ENCODE results near the gene ZMPSTE24.

Gene ZMPSTE24

DNA sequence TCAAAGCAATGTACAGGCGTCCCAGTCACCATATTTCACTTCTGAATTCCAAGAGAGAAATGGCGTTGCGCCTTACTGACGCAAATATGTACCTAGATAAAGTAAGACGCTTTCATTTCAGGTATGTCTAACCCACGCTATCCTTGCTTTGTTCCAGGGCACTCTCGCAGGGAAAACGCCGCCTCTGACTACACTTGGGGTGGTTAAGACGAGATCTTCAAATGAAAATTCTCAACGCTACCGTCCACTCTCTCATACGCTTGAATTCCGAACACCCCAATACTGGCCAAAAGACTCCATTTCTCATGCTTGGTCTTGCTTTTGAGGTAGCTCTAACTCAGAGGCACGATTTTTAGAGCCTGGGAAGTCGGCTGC, 736 bp upstream of the ZMPSTE24 start:
- DNase-seq (ENCODE audit: extremely low read depth in 1 of 2, low read depth in 1 of 2), result no peak

DNA sequence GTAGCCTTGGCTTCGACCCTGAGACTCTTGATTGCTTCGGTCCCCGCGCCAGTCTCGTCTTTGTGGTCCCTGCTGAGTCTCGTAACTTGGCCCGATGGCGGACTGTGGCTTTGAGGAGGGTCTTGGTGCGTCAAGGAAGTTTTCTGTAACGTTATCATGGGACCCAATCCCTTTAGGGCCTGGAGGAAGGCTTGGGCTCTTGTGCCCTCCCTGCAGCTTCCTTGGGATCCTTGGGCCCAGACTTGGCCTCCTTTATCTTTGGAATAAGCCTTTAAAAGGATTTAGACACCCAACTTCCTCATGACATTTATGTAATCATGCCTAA, 371 bp downstream of the ZMPSTE24 start:
- DNase-seq (ENCODE audit: extremely low read depth in 1 of 2, low read depth in 1 of 2), result no peak

DNA sequence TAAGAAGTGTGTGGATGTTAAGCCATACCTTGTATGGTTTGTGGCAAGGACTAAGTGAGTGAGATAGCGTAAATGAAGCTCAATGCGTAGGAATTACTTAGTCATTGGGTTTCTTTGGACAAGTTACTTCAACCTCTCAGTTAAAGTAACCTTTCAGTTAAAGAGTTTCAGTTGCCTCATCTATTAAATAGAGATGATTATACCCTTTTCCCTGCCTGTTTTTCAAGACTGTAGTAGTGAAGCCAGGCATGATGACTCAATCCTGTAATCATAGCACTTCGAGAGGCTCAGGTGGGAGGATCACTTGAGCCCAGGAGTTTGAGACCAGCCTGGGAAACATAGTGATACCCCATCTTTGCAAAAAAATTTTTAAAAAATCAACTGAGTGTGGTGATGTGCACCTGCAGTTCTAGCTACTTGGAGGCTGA, 6.3 kb downstream of the ZMPSTE24 start:
- no peak for DNase-seq (ENCODE audit: extremely low read depth in 1 of 2, low read depth in 1 of 2)

DNA sequence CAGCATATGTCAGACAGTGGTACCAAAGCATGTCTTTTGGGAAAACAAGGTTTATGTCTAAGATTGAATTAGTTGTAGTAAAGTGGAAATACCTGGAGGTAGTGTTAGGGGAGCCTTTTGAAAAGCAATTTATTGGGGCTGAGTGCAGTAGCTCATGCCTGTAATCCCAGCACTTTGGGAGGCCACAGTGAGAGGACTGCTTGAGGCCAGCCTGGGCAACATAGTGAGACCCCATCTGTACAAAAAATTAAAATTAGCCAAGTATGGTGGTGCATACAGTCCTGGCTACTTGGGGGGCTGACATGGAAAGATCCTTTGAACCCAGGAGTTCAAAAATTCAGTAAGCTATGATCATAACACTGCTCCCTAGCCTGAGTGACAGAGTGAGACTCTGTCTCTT, 7.3 kb downstream of the ZMPSTE24 start:
- no peak for DNase-seq (ENCODE audit: extremely low read depth in 1 of 2, low read depth in 1 of 2)

DNA sequence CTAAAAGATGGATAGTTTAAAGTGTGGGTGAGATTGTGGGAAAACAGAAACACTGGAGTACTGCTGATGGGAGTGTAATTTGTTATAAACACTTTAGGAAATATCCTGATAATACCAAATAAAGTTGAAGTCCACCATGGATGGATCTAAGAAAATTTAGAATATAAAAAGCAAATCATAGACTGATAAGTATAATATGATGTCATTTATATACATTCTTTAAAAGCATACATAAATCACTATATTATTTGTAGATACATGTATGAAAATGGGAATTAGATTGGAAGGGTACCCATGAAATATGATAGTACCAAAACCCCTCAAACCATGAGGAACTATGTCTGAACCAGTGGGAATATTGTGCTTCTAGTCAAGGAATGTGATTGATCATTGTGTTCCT, 7.9 kb downstream of the ZMPSTE24 start:
- DNase-seq (ENCODE audit: extremely low read depth in 1 of 2, low read depth in 1 of 2), result no peak

DNA sequence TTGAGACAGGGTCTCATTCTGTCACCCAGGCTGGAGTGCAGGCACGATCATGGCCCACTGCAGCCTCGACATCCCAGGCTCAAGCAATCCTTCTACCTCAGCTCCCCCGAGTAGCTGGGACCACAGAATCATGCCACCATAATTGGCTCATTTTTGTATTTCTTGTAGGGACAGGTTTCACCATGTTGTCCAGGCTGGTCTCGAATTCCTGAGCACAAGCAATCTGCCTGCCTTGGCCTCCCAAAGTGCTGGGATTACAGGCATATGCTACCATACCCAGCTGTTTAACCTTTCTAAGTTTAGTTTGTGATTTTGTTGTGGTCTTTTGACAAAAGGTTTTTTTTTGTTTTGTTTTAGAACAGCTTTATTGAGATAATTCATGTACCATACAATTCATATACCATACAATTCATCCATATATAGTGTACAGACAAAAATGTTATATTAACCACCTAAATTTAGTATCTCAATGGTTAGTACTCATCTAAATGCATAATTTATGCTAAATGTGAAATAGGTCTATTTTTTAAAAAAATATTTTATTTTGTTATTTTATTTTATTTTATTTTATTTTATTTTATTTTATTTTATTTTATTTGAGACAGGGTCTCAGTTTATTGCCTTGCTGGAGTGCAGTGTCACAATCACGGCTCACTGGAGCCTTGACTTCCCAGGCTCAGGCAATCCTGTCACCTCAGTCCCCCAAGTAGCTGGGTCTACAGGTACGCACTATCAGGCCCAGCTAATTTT, 8.9 kb downstream of the ZMPSTE24 start:
- DNase-seq (ENCODE audit: extremely low read depth in 1 of 2, low read depth in 1 of 2), result no peak

DNA sequence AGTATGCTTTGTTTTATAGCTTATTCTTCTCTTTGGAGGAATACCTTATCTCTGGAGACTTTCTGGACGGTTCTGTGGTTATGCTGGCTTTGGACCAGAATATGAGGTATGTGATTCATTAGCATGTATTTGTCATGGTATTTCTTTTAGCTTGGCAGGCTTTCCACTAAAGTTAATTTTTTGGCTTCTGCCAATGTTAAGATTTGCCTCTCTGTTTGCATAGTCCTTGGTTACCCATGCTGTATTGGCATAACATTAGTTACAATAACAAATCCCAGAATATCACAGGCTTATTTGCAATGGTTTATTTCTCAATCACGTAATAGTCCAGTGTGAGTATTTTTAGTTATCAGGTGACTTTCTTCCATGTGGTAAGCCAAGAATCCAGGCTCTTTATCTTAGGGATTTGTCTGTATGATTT, 9.7 kb downstream of the ZMPSTE24 start:
- no peak for DNase-seq (ENCODE audit: extremely low read depth in 1 of 2, low read depth in 1 of 2)

DNA sequence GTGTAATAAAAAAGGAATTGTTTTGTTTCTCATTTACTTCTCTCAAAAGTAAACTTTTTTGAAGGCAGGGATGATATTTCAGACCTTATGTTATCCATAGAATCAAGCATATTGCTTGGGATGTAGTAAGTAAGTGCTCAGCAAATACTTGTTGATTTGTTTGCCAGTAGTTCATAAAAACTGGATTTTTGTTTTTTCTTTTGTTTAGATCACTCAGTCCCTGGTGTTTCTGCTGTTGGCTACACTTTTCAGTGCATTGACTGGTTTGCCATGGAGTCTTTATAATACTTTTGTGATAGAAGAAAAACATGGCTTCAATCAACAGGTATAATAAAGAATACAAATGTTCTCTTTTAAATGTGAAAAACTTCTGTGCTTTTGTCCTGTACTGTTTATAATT, 10.2 kb downstream of the ZMPSTE24 start:
- no peak for DNase-seq (ENCODE audit: extremely low read depth in 1 of 2, low read depth in 1 of 2)

DNA sequence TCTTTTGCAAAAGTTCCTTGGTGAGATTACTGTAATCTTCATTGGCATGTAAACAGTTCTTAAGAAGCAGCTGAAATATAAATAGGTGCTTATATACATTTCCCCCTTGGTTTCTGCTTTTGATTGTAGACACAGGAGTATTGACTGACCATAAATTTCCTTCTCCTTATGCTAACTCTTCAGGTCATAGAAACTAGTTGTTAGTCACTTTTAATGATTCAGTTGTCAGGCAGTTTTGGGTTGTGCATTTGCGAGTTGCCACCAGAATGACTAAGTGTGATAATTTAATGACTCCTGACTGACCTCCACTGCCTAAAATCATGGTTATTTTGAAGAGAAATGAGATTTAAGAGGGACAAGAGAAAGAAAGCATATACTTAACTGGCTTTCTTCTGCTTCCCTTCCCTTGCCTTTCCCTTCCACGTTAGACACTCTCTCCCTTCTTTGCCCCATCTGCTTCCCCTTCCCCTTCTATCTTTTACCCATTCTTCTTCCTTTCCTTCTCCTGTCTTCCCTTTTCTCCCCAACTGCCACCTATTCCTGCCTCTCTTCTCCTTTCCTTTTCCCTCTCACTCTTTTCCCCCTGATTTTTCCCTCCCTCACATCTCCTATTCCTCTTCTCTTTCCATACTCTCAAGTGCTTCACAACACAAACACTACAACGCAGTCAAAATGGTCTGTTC, 12.3 kb downstream of the ZMPSTE24 start:
- DNase-seq (ENCODE audit: extremely low read depth in 1 of 2, low read depth in 1 of 2), result no peak

DNA sequence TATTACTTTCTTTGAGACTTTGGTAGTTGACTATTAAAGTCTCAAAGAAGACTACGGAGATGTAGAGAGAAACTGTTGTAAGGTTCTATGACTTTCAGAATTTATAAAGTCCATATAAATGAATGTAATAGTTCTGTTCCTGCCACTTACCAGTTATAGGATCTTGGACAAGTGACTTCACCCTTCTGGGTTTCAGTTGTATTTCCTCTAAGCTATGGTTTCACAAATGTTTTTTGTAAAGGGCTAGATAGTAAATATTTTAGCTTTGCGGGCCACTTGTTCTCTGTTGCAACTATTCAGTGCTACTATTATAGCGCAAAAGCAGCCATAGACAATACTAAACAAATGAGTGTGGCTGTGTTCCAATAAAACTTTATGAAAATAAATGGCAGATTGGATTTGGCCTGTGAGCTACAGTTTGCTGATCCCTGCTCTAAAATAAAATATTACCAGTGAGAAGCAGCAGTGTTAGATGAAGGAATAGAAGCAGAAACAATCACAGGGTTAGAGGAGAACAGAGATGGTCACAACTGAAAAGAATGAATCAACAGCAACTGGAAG, 14.7 kb downstream of the ZMPSTE24 start:
- no peak for DNase-seq (ENCODE audit: extremely low read depth in 1 of 2, low read depth in 1 of 2)

DNA sequence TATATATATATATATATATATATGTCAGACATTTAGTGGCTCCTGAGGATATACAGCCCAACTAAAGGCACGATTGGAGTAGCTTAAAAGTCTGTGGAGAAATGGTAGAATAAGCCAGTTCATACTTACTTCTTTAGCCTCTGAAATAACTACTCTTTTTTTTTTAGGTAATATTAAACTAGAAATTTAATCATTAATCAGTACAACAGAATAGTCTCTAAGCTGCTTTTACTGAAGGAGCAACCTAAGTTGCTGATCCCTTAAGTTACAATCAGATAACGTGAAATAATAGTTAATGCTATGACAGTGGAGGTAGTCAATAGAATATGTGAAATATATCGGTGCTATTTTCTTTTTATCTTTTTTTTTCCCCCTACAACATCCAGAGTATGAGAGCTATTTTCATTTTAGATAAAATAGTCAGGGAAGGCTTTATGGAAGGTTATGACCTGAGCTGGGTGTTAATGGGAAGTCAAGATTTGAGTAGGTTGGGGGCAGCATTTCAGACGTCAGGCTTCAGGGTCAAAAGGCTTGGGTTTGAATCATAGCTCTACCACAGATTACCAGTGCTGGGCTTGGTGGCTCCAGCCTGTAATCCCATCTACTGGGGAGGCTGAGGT, 15.6 kb downstream of the ZMPSTE24 start:
- no peak for DNase-seq (ENCODE audit: extremely low read depth in 1 of 2, low read depth in 1 of 2)

DNA sequence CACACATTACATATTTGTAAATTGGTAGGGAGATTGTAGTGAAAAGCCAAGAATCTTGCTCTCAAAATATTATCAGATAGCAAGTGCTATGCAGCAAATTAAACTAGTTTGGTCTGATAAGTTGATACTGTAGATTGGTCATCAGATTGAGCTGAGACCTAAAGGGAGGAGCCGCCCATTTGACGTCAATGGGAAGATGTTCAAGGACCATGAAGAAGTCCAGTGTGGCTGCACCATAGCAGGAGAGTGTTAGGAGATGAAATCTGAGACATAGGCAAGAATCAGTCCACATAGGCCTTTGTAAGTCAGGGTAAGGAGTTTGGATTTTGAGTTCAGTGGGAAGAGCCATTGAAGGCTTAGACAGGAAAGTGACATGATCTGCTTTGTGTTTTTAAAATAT, 16.3 kb downstream of the ZMPSTE24 start:
- no peak for DNase-seq (ENCODE audit: extremely low read depth in 1 of 2, low read depth in 1 of 2)

DNA sequence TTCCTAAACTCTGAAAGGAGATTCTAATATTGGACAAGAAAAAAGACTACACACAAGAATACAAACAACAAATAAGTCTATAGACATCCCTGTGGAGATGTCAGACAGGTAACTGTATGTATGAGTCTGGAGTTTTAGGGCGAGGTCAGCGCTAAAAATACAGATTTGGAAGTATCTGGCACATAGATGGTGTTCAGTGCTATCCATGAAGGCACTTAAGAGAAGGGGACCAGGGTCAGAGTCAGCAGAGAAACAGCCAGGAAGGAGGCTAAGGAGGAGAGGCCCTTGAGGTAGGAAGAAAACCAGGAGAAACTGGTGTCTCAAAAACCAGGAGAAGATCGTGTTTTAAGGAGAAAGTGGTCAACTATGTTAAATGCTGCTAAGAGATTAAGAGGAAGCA, 18.1 kb downstream of the ZMPSTE24 start:
- DNase-seq (ENCODE audit: extremely low read depth in 1 of 2, low read depth in 1 of 2), result no peak

DNA sequence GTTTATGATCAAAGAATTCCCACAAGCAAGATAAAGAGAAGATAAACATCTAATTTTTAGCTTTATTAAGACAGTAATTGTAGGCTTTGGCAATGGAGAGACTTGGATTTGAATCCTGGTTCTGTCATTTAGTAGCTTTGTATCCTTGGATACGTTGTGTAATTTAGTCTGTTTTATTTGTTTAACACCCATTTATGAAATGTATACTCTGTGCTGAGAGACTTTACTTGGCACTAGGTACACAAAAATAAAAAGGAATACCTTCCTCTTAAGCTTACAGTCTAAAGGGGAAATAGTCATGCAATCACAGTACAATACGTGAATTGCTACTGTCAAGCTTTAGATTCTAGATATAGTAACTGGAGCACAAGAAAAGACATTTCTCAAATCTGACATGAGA, 23.8 kb downstream of the ZMPSTE24 start:
- DNase-seq (ENCODE audit: extremely low read depth in 1 of 2, low read depth in 1 of 2), result no peak

DNA sequence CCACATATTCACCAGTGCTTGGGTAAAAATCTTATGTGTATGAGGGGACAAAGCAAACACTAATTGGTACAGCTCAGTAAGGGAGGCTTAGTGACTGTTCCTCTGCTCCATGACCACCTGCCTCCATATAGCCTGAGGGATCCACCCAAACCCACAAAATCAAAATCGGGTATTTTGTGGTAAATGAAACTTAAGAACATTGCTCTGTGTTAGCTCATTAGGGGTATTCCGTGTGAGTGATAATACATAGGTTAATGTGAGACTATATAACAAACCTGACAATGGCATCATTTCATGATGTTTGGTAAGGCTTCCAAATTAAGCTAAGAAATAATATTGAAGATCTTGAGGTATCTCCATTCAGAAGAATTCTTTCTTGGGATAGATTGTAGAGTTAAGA, 33.3 kb downstream of the ZMPSTE24 start:
- no peak for DNase-seq (ENCODE audit: extremely low read depth in 1 of 2, low read depth in 1 of 2)

DNA sequence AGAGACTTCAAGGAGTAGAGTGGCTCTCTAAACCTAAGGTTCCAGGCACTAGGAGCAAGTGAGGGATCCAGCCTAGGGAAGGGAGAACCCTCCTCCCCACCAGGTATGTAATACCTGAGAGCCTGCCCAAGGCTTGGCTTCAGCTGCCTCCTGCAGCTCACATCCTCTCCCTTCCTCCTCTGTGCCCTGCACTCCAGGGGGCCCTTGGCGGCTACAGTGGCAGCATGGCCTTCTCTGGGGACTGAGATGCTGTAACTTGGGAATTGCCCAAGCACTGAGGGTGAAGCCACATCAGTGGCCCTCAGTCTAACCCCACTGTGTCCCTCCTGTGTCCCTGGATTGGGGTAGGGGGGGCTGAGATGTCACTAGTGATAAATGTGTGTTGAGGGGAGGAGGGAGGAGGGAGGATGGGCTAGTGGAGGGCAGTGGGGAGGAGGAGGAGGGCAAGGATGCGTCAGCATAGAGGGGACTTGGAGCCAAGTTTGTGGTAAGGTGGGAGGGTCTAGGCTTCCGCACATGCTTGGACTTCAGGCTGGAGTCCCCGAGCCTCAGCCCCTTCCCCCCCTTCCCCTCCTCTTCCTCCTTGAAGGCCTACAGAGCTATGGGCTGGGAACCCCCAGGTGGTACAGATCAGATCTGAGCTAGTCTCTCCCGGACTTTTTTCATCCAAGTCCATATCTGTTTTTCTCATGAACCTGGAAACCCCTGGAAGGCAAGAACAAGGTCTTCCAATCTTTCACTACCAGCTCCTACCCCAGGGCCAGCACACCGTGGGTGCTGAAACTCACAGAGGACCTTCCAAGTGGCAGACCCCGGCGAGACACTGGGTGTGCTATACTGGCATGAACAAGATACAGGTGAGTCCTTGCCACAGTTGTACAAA, 41.6 kb downstream of the ZMPSTE24 start:
- DNase-seq (ENCODE audit: extremely low read depth in 1 of 2, low read depth in 1 of 2), result no peak

DNA sequence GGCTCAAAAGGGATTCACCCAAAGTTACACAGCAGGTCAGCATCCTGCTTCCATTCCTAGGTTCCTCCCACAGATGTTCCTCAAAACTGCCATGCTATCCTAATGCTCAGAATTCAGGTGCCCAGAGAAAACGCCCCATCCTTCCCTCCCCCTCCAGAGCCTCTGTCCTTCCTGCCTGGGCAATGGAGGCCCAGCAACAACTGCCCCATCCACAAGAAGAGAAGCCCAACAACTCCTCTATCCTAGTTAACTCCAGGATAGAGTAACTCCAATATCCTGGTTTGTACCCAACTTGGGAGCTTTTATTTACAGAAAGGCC, 42.2 kb downstream of the ZMPSTE24 start:
- DNase-seq (ENCODE audit: extremely low read depth in 1 of 2, low read depth in 1 of 2), result no peak

DNA sequence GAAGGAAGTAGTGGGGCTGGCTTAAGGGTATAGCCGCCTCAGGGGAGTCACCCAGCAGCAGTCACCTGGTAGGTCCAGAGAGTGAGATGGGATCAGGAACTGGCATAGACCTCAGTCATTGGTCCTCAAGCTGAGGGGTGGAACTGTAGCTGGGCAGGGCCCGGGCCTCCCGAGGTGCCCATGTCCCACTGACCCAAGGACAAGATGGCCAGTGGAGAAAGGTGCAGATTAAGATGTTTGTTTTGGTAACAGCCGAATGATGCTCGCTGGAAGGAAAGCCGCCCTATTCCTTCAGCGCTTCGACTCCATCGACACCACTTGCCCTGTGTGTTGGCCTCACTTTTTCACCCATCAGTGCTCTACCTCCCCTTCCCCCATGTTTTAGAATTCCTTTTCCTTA, 42.6 kb downstream of the ZMPSTE24 start:
- DNase-seq (ENCODE audit: extremely low read depth in 1 of 2, low read depth in 1 of 2), result no peak

DNA sequence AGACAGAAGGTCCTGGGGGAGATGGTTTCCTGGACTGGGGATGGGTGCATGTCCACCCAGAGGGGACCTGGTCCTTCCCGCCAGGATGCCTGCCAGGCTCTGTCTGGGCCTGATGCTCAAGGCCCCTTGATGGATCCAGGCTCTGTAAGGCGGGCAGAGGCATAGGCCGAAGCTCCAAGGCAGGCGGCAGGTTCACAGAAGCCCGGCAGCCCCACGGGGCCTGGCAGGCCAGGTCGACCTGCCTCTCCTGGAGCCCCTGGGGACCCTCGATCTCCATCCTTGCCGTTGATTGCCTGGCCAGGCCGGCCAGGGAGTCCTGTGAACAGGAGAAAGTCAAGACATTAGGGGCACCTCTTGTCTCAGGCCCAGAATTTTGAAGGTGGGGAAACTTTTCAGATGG, 43.0 kb downstream of the ZMPSTE24 start:
- DNase-seq (ENCODE audit: extremely low read depth in 1 of 2, low read depth in 1 of 2), result no peak

DNA sequence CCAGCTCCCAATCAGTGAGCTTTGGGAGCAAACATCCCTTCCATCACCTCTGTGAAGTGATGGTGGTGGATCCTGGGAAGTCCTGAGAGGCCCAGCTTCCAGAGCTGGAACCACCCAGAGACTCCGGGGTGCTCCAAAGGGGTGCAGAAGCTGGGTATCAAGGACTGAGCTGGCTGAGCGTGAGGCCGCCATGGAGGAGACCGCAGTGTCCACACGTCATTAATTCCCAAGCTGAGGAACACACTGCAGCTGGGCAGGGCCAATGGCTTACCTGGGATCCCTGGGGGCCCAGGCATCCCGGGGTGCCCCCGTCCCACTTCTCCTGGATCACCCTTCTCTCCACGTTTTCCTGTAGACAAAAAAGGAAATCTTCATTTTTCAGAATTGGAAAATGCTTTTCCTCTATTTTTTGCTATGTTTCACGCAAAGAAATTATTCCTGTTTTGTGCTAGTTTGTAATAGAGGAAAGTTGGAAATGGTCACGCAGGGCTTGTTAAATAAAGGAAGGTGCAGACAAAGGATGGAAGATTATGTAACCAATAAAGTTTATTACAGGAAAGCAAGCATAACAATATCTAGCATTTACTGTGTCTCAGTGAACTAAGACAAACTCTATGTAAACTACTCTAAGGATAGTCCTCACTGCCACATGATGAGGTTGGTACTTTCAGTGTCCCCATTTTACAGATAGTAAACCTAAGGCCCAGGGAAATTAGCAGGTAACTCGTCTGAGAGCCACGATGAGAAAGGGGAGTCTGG, 43.7 kb downstream of the ZMPSTE24 start:
- no peak for DNase-seq (ENCODE audit: extremely low read depth in 1 of 2, low read depth in 1 of 2)

DNA sequence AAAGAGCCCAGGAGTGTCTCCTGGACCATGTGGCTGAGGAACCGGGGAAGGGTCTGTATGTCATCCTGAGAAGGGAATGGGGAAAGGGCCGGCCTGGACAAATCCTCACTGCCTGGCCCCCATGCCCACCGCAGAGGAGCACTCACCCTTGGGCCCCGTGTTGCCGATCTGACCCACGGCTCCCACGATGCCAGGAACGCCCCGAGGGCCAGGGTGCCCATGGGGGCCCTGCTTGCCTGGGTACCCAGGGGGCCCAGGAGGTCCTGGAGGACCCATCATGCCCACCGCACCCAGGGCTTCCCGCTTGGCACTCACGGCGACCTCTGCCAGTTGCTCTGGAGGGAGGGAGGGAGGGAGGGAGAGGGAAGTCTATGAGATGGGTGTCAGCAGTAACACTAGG, 44.4 kb downstream of the ZMPSTE24 start:
- DNase-seq (ENCODE audit: extremely low read depth in 1 of 2, low read depth in 1 of 2), result no peak
